SH-SY5Y (cell line): ENCODE measurements around the gene MBNL1.

Experiments
- GATA2 ChIP-seq: IDR thresholded peaks from 2 replicates; pipeline ENCODE4 v1.6.1; 2011; ENCODE audit warnings: mild to moderate bottlenecking, low read depth, low read length
- GATA3 ChIP-seq: IDR thresholded peaks from 2 replicates; pipeline ENCODE4 v1.6.1; 2011; ENCODE audit warnings: low read depth, mild to moderate bottlenecking, low read length, moderate library complexity

DNA sequence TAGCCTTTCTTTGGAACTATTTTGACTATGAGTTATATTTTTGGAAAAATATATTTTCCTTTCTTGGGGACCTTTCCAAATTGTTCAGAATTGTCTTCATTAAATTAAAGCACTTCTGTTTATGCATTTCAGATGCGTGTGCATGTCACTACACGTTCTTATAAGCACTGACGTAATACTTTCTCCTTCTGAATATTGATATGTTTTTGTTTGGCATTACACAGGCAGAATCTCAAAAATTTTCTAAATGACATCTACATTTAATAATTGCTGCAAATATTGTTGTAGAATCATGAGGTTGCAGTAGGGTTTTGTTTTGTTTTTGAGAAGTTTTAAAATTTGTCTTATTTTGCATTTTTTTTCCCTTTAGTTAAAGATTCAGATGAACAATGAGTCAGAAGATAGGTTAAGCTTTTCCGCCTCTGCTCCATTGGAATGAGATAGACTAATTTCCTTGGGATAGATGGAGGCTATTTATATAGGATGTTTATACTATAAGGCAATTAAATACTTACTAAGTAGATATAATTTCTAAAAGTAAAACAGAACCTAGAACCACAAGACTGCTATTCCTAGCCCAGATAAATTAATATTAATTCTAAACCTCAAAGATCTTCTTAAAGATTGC lies 110.8 kb downstream of the MBNL1 start:
- TF ChIP-seq GATA3 (no peak), GATA2 (no peak)
